K562 (cell line): Measurements from ENCODE around the gene CCL4. TPM values are rescaled to one million over a fixed set of nuclear protein-coding genes. Genes with fewer than 3 reads are reported as not detected.

ENCODE experiments used
- ATAC-seq: fragments of 200-7000 bp; cut with Tn5 transposase; 3 replicates; pipeline ENCODE4 v1.9.1; 2020; ENCODE audit warnings: moderate library complexity
- BruUV-seq: library from RNA; stranded (reverse); fragments of 400-500 nt; replicated peaks from 2 replicates; lab custom pipeline; 2021; lab: Mats Ljungman, UMichigan
- CTCF ChIA-PET: fragments of 300-600 bp; formaldehyde crosslinking; extraction: SDS; loops from one replicate; lab custom pipeline; 2021; ENCODE audit warnings: low intra/inter-chr PET ratio; lab: Yijun Ruan, JAX
- POLR2A ChIA-PET: fragments of 300-600, 350-650 bp; sonication (Branson Sonifier 250); formaldehyde crosslinking; extraction: SDS; loops from one replicate; lab custom pipeline; 2021; ENCODE audit warnings: antibody characterized with exemption, inconsistent platforms; lab: Yijun Ruan, JAX
- DNase-seq, 4 experiments: peaks; one replicate each; pipeline versions ENCODE4 v3.0.0 to v3.0.0-alpha.2; 2011 to 2018; ENCODE audit warnings: low spot score in 3 of 4, mixed read lengths in 3 of 4; ENCODE audit errors: extremely low read depth in 1 of 4
- FAIRE-seq: peaks from 2 replicates; lab custom pipeline; 2011; peaks lifted over from hg19 to GRCh38; lab: Jason Lieb, UNC
- H2AFZ ChIP-seq: 2 replicates; pipeline ENCODE4 v1.6.0; 2011; ENCODE audit warnings: low read depth, low read length, control low read depth, inconsistent platforms
- H3K27ac ChIP-seq: fragments of 200-600 bp; 3 replicates; pipeline ENCODE4 v1.8.0; 2011; ENCODE audit warnings: low read depth, mild to moderate bottlenecking, control low read depth, inconsistent platforms, low read length, moderate library complexity, mixed read lengths; ENCODE audit errors: extremely low read depth
- H3K27me3 ChIP-seq, 2 experiments: fragments of 300-600 bp in 1 of 2; 2 replicates in 1 of 2; 3 replicates in 1 of 2; pipeline versions ENCODE4 v1.6.0 to v1.8.0; 2011; ENCODE audit warnings: inconsistent platforms in 2 of 2, low read length in 2 of 2, mild to moderate bottlenecking in 1 of 2, mixed read lengths in 1 of 2, moderate library complexity in 1 of 2; ENCODE audit not compliant: control insufficient read depth in 2 of 2, insufficient read depth in 2 of 2
- H3K36me3 ChIP-seq: fragments of 300-600 bp; 3 replicates; pipeline ENCODE4 v1.8.0; 2011; ENCODE audit warnings: mild to moderate bottlenecking, low read length, inconsistent platforms; ENCODE audit not compliant: control insufficient read depth, insufficient read depth
- H3K4me1 ChIP-seq, 2 experiments: fragments of 200-600 bp in 1 of 2; replicated peaks in 1 of 2; 2 replicates in 1 of 2; 3 replicates in 1 of 2; pipeline versions ENCODE4 v1.5.1 to v1.8.0; 2011; ENCODE audit warnings: inconsistent platforms in 2 of 2, low read length in 2 of 2, mild to moderate bottlenecking in 1 of 2, mixed read lengths in 1 of 2, moderate library complexity in 1 of 2; ENCODE audit not compliant: control insufficient read depth in 2 of 2, insufficient read depth in 2 of 2
- H3K4me2 ChIP-seq: 2 replicates; pipeline ENCODE4 v1.6.1; 2011; ENCODE audit warnings: low read length, control low read depth, inconsistent platforms, mixed read lengths; ENCODE audit not compliant: insufficient read depth
- H3K4me3 ChIP-seq: fragments of 200-600 bp; sonication (generic), shearing (Covaris generic); 2 replicates; pipeline ENCODE4 v1.5.1; 2016; ENCODE audit warnings: control low read depth, inconsistent platforms
- H3K79me2 ChIP-seq: fragments of 200-600 bp; 3 replicates; pipeline ENCODE4 v1.8.0; 2011; ENCODE audit warnings: low read length, inconsistent platforms; ENCODE audit not compliant: control insufficient read depth, insufficient read depth
- H3K9ac ChIP-seq, 2 experiments: 2 replicates each; pipeline versions ENCODE4 v1.6.0 to v1.6.1; 2011; ENCODE audit warnings: low read depth in 2 of 2, low read length in 2 of 2, control low read depth in 1 of 2, inconsistent platforms in 1 of 2, mild to moderate bottlenecking in 1 of 2, mixed read lengths in 1 of 2; ENCODE audit not compliant: insufficient read depth in 1 of 2
- H3K9me1 ChIP-seq: one replicate; pipeline ENCODE4 v1.6.0; 2011; ENCODE audit warnings: inconsistent platforms, mild to moderate bottlenecking, low read length, moderate library complexity; ENCODE audit not compliant: control insufficient read depth, insufficient read depth
- H3K9me3 ChIP-seq: replicated peaks from 2 replicates; pipeline ENCODE4 v1.5.1; 2011; ENCODE audit warnings: low read depth, low read length, inconsistent platforms; ENCODE audit not compliant: control insufficient read depth, insufficient read depth
- H4K20me1 ChIP-seq: replicated peaks from 2 replicates; pipeline ENCODE4 v1.6.1; 2011; ENCODE audit warnings: low read length, inconsistent platforms, mixed read lengths; ENCODE audit not compliant: control insufficient read depth, insufficient read depth
- E2F5 ChIP-seq: sonication (generic); formaldehyde crosslinking; IDR thresholded peaks from 2 replicates; pipeline ENCODE4 v1.8.0; 2022; ENCODE audit warnings: mild to moderate bottlenecking, missing genetic modification reagents
- MNT ChIP-seq, 2 experiments: fragments of 450-650 bp; conservative IDR thresholded peaks; 2 replicates each; pipeline ENCODE4 v1.6.1; 2017; ENCODE audit warnings: mild to moderate bottlenecking in 2 of 2, moderate library complexity in 2 of 2
- NCOA4 ChIP-seq: fragments of 450-650 bp; IDR thresholded peaks from 2 replicates; pipeline ENCODE4 v1.6.1; 2018; ENCODE audit warnings: mild to moderate bottlenecking; ENCODE audit not compliant: partially characterized antibody
- SNAPC5 ChIP-seq: fragments of 250-450 bp; sonication (Bioruptor Pico); IDR thresholded peaks from 2 replicates; pipeline ENCODE4 v1.8.0; 2021; ENCODE audit warnings: moderate library complexity, mild to moderate bottlenecking, inconsistent platforms
- TRIM25 ChIP-seq: fragments of 450-650 bp; IDR thresholded peaks from 2 replicates; pipeline ENCODE4 v1.7.0; 2016; ENCODE audit warnings: borderline replicate concordance
- ZNF707 ChIP-seq: fragments of 250-450 bp; sonication (Bioruptor Pico); conservative IDR thresholded peaks from 2 replicates; pipeline ENCODE4 v1.8.0; 2022; ENCODE audit warnings: inconsistent platforms, mild to moderate bottlenecking, moderate library complexity
- WGBS: fragments of 100-300 bp; shearing (Covaris generic); methylation state at CpG from one replicate; pipeline ENCODE4 v1.1.6; 2016; ENCODE audit warnings: low coverage, mixed read lengths; ENCODE audit not compliant: insufficient coverage; ENCODE audit errors: missing lambda C conversion rate; 5-methylcytosine and 5-hydroxymethylcytosine counted together
- in situ Hi-C: fragments of 300-500 bp; cut with MboI; formaldehyde crosslinking; loops from 4 replicates; pipeline ENCODE4 v1.15.0; 2018; ENCODE audit warnings: inconsistent platforms, mixed read lengths
- intact Hi-C: fragments of 100-400 bp; cut with micrococcal nuclease; formaldehyde crosslinking; loops from 2 replicates; pipeline ENCODE4 v1.14.2; 2022
- polyA plus RNA-seq, 8 experiments: library from polyadenylated mRNA; depleted of rRNA in 4 of 8; stranded (reverse) in 5 of 8; unstranded in 3 of 8; fragments of >200 nt; fragmentation: Nextera tagmentation in 2 of 8; fragmentation: Illumina TruSeq in 1 of 8; extraction: Ambion mirVana in 2 of 8; extraction: Trizol in 1 of 8; gene quantifications; 2 replicates each; pipeline versions ENCODE4 v1.2.1 to v1.2.3, GENCODE V29; 2011 to 2014; ENCODE audit warnings: inconsistent platforms in 1 of 8, missing spikeins in 1 of 8
- total RNA-seq, 7 experiments: library from RNA; depleted of rRNA in 6 of 7; stranded (reverse); fragments of >200 nt in 6 of 7; fragmentation: Illumina TruSeq in 2 of 7; extraction: Trizol in 2 of 7; gene quantifications; 2 replicates each; pipeline versions ENCODE4 v1.2.1 to v1.2.3, GENCODE V29; 2011 to 2021; ENCODE audit warnings: low replicate concordance in 1 of 7

CCL4 gene
- total and polyA plus RNA-seq, 9 of the 15 experiments (the other 6 are each of a cell fraction or from before 2014, with no cell fraction given), result 0.91 TPM; not detected in 8

- no TSS peak for BruUV-seq
- Histone ChIP-seq H3K79me2 (no peaks in the 10 kb centered on the region), H3K9ac (no peak overlapping the region), H3K27me3 (no peaks in the 10 kb centered on the region), H3K27ac (no peak overlapping the region), H3K4me2 (no peak overlapping the region), H2AFZ (no peak overlapping the region)
- in situ Hi-C loops, result no loop called here
- DNase-seq (no peak), FAIRE-seq (no peak), ATAC-seq (no peak)
- 0% methylated on average over 4 of the region's 5 CpGs for WGBS
- intact Hi-C loops, result no loop called here
- POLR2A ChIA-PET, result interaction anchor here (1.2 kb wide), 1 partner anchor 11 kb away, joined by 9 read pairs; no protein-coding TSS in a partner anchor
- TF ChIP-seq ZNF707 (CRISPR knock-in tag) (no peak), E2F5 (CRISPR knock-in tag) (no peak), MNT (conservative IDR thresholded peaks at IDR 0.05) (no peak), NCOA4 (no peak), SNAPC5 (CRISPR knock-in tag) (no peak), TRIM25 (no peak)
- TF ChIP-seq, all 486 proteins: peak for 0
- Histone ChIP-seq H3K4me1 (no peaks in the 10 kb centered on the region), H3K9me3 (no peaks in the 10 kb centered on the region), H3K9me1 (no peaks in the 10 kb centered on the region), H3K4me3 (no peak overlapping the region), H4K20me1 (no peaks in the 10 kb centered on the region), H3K36me3 (no peaks in the 10 kb centered on the region)
- CTCF ChIA-PET, result no interaction called here
Observed at GRCh38 chr17:36117505-36118382, 14.1 kb downstream of the CCL4 start.
